Right lobe of liver (tissue), 6 donors: ENCODE measurements around the gene RASA4B. TPM values are rescaled to one million over a fixed set of nuclear protein-coding genes. Genes with fewer than 3 reads are reported as not detected.

Source experiments
- ATAC-seq, 4 donors: fragments of 200-7000 bp; cut with Tn5 transposase; one replicate each; pipeline ENCODE4 v1.9.1; 2020; ENCODE audit warnings: mild to moderate bottlenecking in 4 of 4, moderate library complexity in 4 of 4
- DNase-seq, 3 donors: peaks; one replicate each; pipeline ENCODE4 v3.0.0-alpha.2; 2020
- H3K27ac ChIP-seq, 3 donors: fragments of 200-600 bp; one replicate each; pipeline ENCODE4 v1.8.0; 2022
- H3K27me3 ChIP-seq, 2 donors: fragments of 200-600 bp; one replicate each; pipeline ENCODE4 v1.8.0; 2022
- H3K36me3 ChIP-seq, 4 donors: fragments of 200-600 bp; sonication (generic) in 1 of 4; one replicate each; pipeline versions ENCODE4 v1.5.1 to v1.8.0; 2017 to 2022; ENCODE audit warnings: control low read depth in 1 of 4
- H3K4me1 ChIP-seq, 4 donors: fragments of 200-600 bp; sonication (generic) in 1 of 4; one replicate each; pipeline versions ENCODE4 v1.5.1 to v1.8.0; 2017 to 2022; ENCODE audit warnings: control low read depth in 1 of 4
- H3K4me3 ChIP-seq, 3 donors: fragments of 200-600 bp; one replicate each; pipeline ENCODE4 v1.8.0; 2022
- H3K9me3 ChIP-seq, 4 donors: fragments of 200-600 bp; sonication (generic) in 1 of 4; one replicate each; pipeline versions ENCODE4 v1.5.1 to v1.8.0; 2017 to 2022; ENCODE audit warnings: control low read depth in 1 of 4
- POLR2A ChIP-seq: fragments of 450-650 bp; IDR thresholded peaks from one replicate; pipeline ENCODE4 v1.6.1; 2017; ENCODE audit warnings: antibody characterized with exemption, mild to moderate bottlenecking
- WGBS: methylation state at CpG from one replicate; pipeline ENCODE4 v1.1.6; 2018; ENCODE audit warnings: low coverage, low lambda C conversion rate; ENCODE audit not compliant: insufficient coverage; ENCODE audit errors: missing lambda C conversion rate; 5-methylcytosine and 5-hydroxymethylcytosine counted together
- intact Hi-C, 2 donors: fragments of 100-400 bp; cut with DNase I; formaldehyde crosslinking; loops; one replicate each; pipeline versions ENCODE4 v1.11.2 to v1.14.1; 2022
- total RNA-seq, 6 experiments: library from RNA; depleted of rRNA in 2 of 6; stranded (reverse); fragments of >200 nt in 2 of 6; fragmentation: NEBNext Ultra II Directional in 3 of 6; extraction: Animal tissue kit (Norgen Biotek cat#: 25700) in 3 of 6; gene quantifications; one replicate each; pipeline versions ENCODE4 v1.1.0 to v1.2.4, GENCODE V29; 2016 to 2023
- TF ChIP-seq, protein P1 (sequence below), 4 donors: fragments of 200-600 bp in 3 of 4; fragments of 450-650 bp in 1 of 4; IDR thresholded peaks; one replicate each; pipeline versions ENCODE4 v1.5.1 to v1.8.0; 2016 to 2022; ENCODE audit warnings: antibody characterized with exemption in 4 of 4, mild to moderate bottlenecking in 2 of 4
- donor health status: DM: no; HTN: yes; CAD: no.
- donor health status: DM: no; HTN: no; CAD: no.
- donor health status: DM: no; HTN: no; CAD: no.
- donor health status: DM: no; HTN: yes; CAD: no.
- donor health status: DM: no; HTN: yes; CAD: no.

RASA4B gene
- total RNA-seq, 6 experiments from 2014 or later = 1.1 to 3.4 (median 2.7) TPM

DNA sequence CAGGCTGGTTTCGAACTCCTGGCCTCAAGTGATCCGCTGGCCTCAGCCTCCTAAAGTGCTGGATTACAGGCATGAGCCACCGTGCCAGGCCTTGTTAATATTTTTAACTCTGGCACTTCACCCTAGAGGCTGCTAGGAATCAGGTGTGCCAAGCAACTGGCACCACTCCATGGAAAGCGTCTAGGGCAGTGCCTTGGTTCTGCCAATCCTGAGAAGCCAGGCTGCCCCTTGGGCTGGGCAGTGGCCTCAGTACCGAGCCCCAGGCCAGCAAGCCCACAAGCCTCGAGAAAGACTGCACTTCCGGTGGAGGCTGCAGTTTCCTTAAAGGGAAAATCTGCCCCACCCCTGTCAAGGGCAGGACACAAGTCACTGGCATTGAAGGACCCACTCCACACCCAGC is 64.3 kb downstream of the RASA4B start:
- Histone ChIP-seq H3K4me1 (no peaks in the 10 kb centered on the region), H3K36me3 (peaks cover 0 to 17% (median 8%) of the 10 kb centered on the region in 4 donors), H3K4me3 (no peak overlapping the region), H3K27me3 (no peaks in the 10 kb centered on the region), H3K27ac (no peak overlapping the region), H3K9me3 (no peaks in the 10 kb centered on the region)
- no peak for DNase-seq
- intact Hi-C loops = no loop called here
- TF ChIP-seq POLR2A = no peak
- TF ChIP-seq, protein P1, sequence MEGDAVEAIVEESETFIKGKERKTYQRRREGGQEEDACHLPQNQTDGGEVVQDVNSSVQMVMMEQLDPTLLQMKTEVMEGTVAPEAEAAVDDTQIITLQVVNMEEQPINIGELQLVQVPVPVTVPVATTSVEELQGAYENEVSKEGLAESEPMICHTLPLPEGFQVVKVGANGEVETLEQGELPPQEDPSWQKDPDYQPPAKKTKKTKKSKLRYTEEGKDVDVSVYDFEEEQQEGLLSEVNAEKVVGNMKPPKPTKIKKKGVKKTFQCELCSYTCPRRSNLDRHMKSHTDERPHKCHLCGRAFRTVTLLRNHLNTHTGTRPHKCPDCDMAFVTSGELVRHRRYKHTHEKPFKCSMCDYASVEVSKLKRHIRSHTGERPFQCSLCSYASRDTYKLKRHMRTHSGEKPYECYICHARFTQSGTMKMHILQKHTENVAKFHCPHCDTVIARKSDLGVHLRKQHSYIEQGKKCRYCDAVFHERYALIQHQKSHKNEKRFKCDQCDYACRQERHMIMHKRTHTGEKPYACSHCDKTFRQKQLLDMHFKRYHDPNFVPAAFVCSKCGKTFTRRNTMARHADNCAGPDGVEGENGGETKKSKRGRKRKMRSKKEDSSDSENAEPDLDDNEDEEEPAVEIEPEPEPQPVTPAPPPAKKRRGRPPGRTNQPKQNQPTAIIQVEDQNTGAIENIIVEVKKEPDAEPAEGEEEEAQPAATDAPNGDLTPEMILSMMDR (IDR thresholded peaks at IDR 0.05) = no peak
- ATAC-seq = peak in 1 of 4 donors; percentile 47
- WGBS = 74% methylated on average over 6 of the region's 7 CpGs

DNA sequence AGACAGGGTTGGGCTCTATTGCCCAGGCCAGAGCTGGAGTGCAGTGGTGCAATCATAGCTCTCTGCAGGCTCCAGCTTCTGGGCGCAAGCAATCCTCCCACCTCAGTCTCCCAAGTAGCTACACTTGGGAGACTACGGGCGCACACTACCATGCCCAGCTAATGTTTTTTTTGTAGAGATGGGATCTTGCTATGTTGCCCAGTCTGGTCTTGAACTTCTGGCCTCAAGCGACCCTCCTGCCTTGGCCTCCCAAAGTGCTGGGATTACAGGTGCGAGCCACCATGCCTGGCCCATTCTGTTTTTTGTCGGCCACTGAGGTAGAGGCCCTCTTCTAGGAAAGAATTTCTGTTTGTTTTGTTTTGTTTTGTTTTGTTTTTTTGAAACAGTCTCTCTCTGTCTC is 65.1 kb downstream of the RASA4B start:
- H3K4me1 ChIP-seq = no peaks in the 10 kb centered on the region
- H3K27ac ChIP-seq = no peak overlapping the region
- H3K9me3 ChIP-seq = no peaks in the 10 kb centered on the region
- no peak for ATAC-seq
- DNase-seq = no peak
- peaks cover 0 to 11% (median 4%) of the 10 kb centered on the region in 4 donors for H3K36me3 ChIP-seq
- WGBS = 88% methylated on average over 5 of the region's 6 CpGs
- no peak for TF ChIP-seq POLR2A
- TF ChIP-seq, protein P1 (IDR thresholded peaks at IDR 0.05) = no peak
- no peak overlapping the region for H3K4me3 ChIP-seq
- intact Hi-C loops = no loop called here
- no peaks in the 10 kb centered on the region for H3K27me3 ChIP-seq

DNA sequence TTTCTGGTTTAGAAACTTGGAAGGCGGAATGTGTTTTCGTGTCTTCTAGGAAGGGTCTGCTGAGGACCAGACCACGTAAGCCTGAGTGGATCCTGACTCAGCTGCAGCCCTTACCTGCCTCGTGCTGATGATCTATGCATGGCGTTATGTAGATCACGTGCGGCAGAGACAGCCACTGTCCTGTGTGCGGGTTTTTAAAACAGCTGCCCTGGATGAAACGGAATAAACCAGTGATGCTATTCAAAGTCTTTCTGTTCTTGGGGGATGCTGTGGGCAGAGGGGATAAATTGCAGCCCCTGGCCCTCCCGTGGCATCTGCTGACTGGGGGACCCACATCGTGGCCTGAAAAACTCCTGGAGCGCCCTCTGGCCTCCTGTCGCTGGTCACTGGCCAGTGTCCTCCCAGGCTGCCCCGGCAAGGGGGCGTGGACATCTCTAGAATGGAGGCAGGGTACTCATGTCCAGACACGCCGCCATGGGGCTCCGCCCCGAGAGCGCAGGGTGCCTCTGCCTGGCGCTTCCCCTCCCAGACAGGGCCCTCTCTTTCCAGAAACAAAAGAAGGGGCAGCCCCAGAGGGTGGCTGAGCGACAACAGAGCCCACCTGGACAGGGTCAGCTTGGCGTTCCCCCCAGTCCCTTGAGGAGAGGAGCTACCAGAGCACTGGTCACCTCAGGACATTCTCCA is 66.1 kb downstream of the RASA4B start:
- DNase-seq (no peak), ATAC-seq (peak in 3 of 4 donors; percentile 49 to 63 (median 55))
- intact Hi-C loops = no loop called here
- Histone ChIP-seq H3K4me3 (no peak overlapping the region), H3K36me3 (peaks cover 0 to 5% (median 0%) of the 10 kb centered on the region in 4 donors), H3K4me1 (no peaks in the 10 kb centered on the region), H3K27me3 (no peaks in the 10 kb centered on the region), H3K27ac (no peak overlapping the region), H3K9me3 (no peaks in the 10 kb centered on the region)
- 76% methylated on average over 7 of the region's 23 CpGs for WGBS
- TF ChIP-seq POLR2A = no peak
- TF ChIP-seq, protein P1 (IDR thresholded peaks at IDR 0.05) = no peak

DNA sequence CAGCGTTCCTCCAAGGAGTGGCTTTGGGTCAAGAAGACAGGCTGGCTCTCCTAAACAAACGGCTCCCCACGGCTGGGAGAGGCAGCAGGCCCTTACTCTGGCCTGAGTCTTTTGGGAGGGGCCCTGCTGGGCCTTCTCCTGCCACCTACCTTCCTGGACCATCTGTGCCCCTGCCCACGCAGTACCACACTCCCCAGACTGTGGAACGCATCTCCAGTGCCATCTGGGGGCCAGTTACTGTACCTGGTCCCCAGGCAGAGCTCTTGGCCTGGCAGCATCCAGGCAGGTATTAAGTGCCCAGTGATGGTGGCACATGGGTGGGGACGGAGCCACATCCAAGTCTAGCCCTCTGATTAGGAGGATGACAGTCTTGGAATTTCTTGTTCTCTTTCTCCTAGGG is 67.3 kb downstream of the RASA4B start:
- H3K4me1 ChIP-seq = no peaks in the 10 kb centered on the region
- ATAC-seq = peak in 3 of 4 donors; percentile 41 to 48 (median 43)
- H3K9me3 ChIP-seq = no peaks in the 10 kb centered on the region
- H3K36me3 ChIP-seq = peaks cover 0 to 4% (median 0%) of the 10 kb centered on the region in 4 donors
- WGBS = 51% methylated on average over 3 of the region's 6 CpGs
- no peaks in the 10 kb centered on the region for H3K27me3 ChIP-seq
- DNase-seq = no peak
- TF ChIP-seq POLR2A = no peak
- TF ChIP-seq, protein P1 (IDR thresholded peaks at IDR 0.05) = peak in 2 of 4 donors; percentile 4 to 14
- H3K27ac ChIP-seq = no peak overlapping the region
- H3K4me3 ChIP-seq = no peak overlapping the region
- intact Hi-C loops = no loop called here
